T-helper 2 cell treated with Interferon-gamma antibody and Interleukin-4, amounts not matched to agents 5 μg/mL and 100 μg/mL, for 36 hours (primary cell): Measurements from ENCODE around the gene APCDD1.
A peak's percentile ranks its signal among the peaks of the same experiment; 100 is the strongest.

Experiments
- DNase-seq: peaks from one replicate; pipeline ENCODE4 v3.0.0; 2021; ENCODE audit warnings: low spot score
- H3K27ac Mint-ChIP-seq: one replicate; pipeline ENCODE4 v1.8.0; 2021; ENCODE audit warnings: mild to moderate bottlenecking, mixed read lengths
- H3K27me3 Mint-ChIP-seq: one replicate; pipeline ENCODE4 v1.8.0; 2021; ENCODE audit warnings: low read depth, mixed read lengths
- H3K36me3 Mint-ChIP-seq: one replicate; pipeline ENCODE4 v1.8.0; 2021; ENCODE audit warnings: low read depth, mixed read lengths
- H3K4me1 Mint-ChIP-seq: one replicate; pipeline ENCODE4 v1.8.0; 2021; ENCODE audit warnings: low read depth, mixed read lengths
- H3K4me3 Mint-ChIP-seq: one replicate; pipeline ENCODE4 v1.8.0; 2022; ENCODE audit warnings: mild to moderate bottlenecking, moderate library complexity, mixed read lengths
- H3K9me3 Mint-ChIP-seq: one replicate; pipeline ENCODE4 v1.8.0; 2021; ENCODE audit warnings: mixed read lengths

APCDD1 gene

GRCh38 chr18:10453806-10454680 is at the start of gene APCDD1:
TSS of gene APCDD1 (plus strand) at chr18:10454635. CDS start at chr18:10454982, 347 bp downstream.
- Mint-ChIP-seq H3K4me3 (peak within 1 kb of the TSS; percentile 54), H3K27ac (no peak within 1 kb of the TSS), H3K27me3 (peaks cover 79% of the 10 kb centered on the region), H3K36me3 (no peaks in the 10 kb centered on the region), H3K4me1 (no peaks in the 10 kb centered on the region), H3K9me3 (no peaks in the 10 kb centered on the region)
- no peak for DNase-seq

- DNase-seq: no peak
- Mint-ChIP-seq H3K4me1 (peaks cover 3% of the 10 kb centered on the region), H3K27me3 (peaks cover 20% of the 10 kb centered on the region), H3K27ac (no peak overlapping the region), H3K36me3 (no peaks in the 10 kb centered on the region), H3K4me3 (no peak overlapping the region), H3K9me3 (no peaks in the 10 kb centered on the region)
Measured at GRCh38 chr18:10405014-10405493, 49.4 kb upstream of the APCDD1 start.

GRCh38 chr18:10405816-10406663 is 48.4 kb upstream of the APCDD1 start:
- Mint-ChIP-seq H3K9me3 (no peaks in the 10 kb centered on the region), H3K4me1 (peaks cover 3% of the 10 kb centered on the region), H3K27ac (no peak overlapping the region), H3K4me3 (no peak overlapping the region), H3K36me3 (no peaks in the 10 kb centered on the region), H3K27me3 (peaks cover 15% of the 10 kb centered on the region)
- no peak for DNase-seq

- H3K9me3 Mint-ChIP-seq: no peaks in the 10 kb centered on the region
- peaks cover 3% of the 10 kb centered on the region for H3K4me1 Mint-ChIP-seq
- H3K27me3 Mint-ChIP-seq: peaks cover 11% of the 10 kb centered on the region
- no peak overlapping the region for H3K4me3 Mint-ChIP-seq
- DNase-seq: no peak
- H3K36me3 Mint-ChIP-seq: no peaks in the 10 kb centered on the region
- no peak overlapping the region for H3K27ac Mint-ChIP-seq
Measured at GRCh38 chr18:10408131-10408530, 46.3 kb upstream of the APCDD1 start.

GRCh38 chr18:10409041-10409440 is 45.4 kb upstream of the APCDD1 start:
- Mint-ChIP-seq H3K36me3 (no peaks in the 10 kb centered on the region), H3K4me1 (peaks cover 3% of the 10 kb centered on the region), H3K9me3 (no peaks in the 10 kb centered on the region)

GRCh38 chr18:10410472-10411308 is 43.7 kb upstream of the APCDD1 start:
- H3K9me3 Mint-ChIP-seq: no peaks in the 10 kb centered on the region
- DNase-seq: no peak

More at GRCh38 chr18:10409041-10409440, 45.4 kb upstream of the APCDD1 start:
- Mint-ChIP-seq H3K27ac (no peak overlapping the region), H3K27me3 (peaks cover 11% of the 10 kb centered on the region), H3K4me3 (no peak overlapping the region)
- DNase-seq: no peak

GRCh38 chr18:10412933-10413332 is 41.5 kb upstream of the APCDD1 start:
- Mint-ChIP-seq H3K36me3 (no peaks in the 10 kb centered on the region), H3K9me3 (no peaks in the 10 kb centered on the region), H3K4me1 (no peaks in the 10 kb centered on the region), H3K27ac (no peak overlapping the region), H3K27me3 (no peaks in the 10 kb centered on the region), H3K4me3 (no peak overlapping the region)
- no peak for DNase-seq

More at GRCh38 chr18:10410472-10411308, 43.7 kb upstream of the APCDD1 start:
- no peaks in the 10 kb centered on the region for H3K36me3 Mint-ChIP-seq
- peaks cover 5% of the 10 kb centered on the region for H3K27me3 Mint-ChIP-seq
- H3K27ac Mint-ChIP-seq: no peak overlapping the region
- H3K4me3 Mint-ChIP-seq: no peak overlapping the region
- peaks cover 3% of the 10 kb centered on the region for H3K4me1 Mint-ChIP-seq

GRCh38 chr18:10413722-10414121 is 40.7 kb upstream of the APCDD1 start:
- DNase-seq: no peak
- no peaks in the 10 kb centered on the region for H3K9me3 Mint-ChIP-seq
- no peak overlapping the region for H3K4me3 Mint-ChIP-seq
- no peaks in the 10 kb centered on the region for H3K27me3 Mint-ChIP-seq
- H3K4me1 Mint-ChIP-seq: no peaks in the 10 kb centered on the region
- H3K27ac Mint-ChIP-seq: no peak overlapping the region
- no peaks in the 10 kb centered on the region for H3K36me3 Mint-ChIP-seq

- Mint-ChIP-seq H3K4me3 (no peak overlapping the region), H3K27me3 (no peaks in the 10 kb centered on the region), H3K9me3 (no peaks in the 10 kb centered on the region), H3K36me3 (no peaks in the 10 kb centered on the region), H3K27ac (no peak overlapping the region), H3K4me1 (no peaks in the 10 kb centered on the region)
- no peak for DNase-seq
Measured at GRCh38 chr18:10414293-10414842, 40.1 kb upstream of the APCDD1 start.

- H3K27ac Mint-ChIP-seq: no peak overlapping the region
Measured at GRCh38 chr18:10416065-10416464, 38.4 kb upstream of the APCDD1 start.

GRCh38 chr18:10417191-10417590 is 37.2 kb upstream of the APCDD1 start:
- Mint-ChIP-seq H3K27ac (no peak overlapping the region), H3K27me3 (no peaks in the 10 kb centered on the region), H3K9me3 (no peaks in the 10 kb centered on the region), H3K4me3 (no peak overlapping the region), H3K4me1 (no peaks in the 10 kb centered on the region), H3K36me3 (no peaks in the 10 kb centered on the region)
- no peak for DNase-seq

More at GRCh38 chr18:10416065-10416464, 38.4 kb upstream of the APCDD1 start:
- Mint-ChIP-seq H3K27me3 (no peaks in the 10 kb centered on the region), H3K36me3 (no peaks in the 10 kb centered on the region), H3K9me3 (no peaks in the 10 kb centered on the region), H3K4me3 (no peak overlapping the region), H3K4me1 (no peaks in the 10 kb centered on the region)
- DNase-seq: no peak

GRCh38 chr18:10417664-10418063 is 36.8 kb upstream of the APCDD1 start:
- no peak overlapping the region for H3K27ac Mint-ChIP-seq

GRCh38 chr18:10418836-10419235 is 35.6 kb upstream of the APCDD1 start:
- Mint-ChIP-seq H3K27me3 (no peaks in the 10 kb centered on the region), H3K4me1 (no peaks in the 10 kb centered on the region), H3K9me3 (no peaks in the 10 kb centered on the region), H3K4me3 (no peak overlapping the region), H3K36me3 (no peaks in the 10 kb centered on the region), H3K27ac (no peak overlapping the region)
- DNase-seq: no peak

More at GRCh38 chr18:10417664-10418063, 36.8 kb upstream of the APCDD1 start:
- no peaks in the 10 kb centered on the region for H3K36me3 Mint-ChIP-seq
- no peak for DNase-seq
- no peak overlapping the region for H3K4me3 Mint-ChIP-seq
- no peaks in the 10 kb centered on the region for H3K4me1 Mint-ChIP-seq
- H3K9me3 Mint-ChIP-seq: no peaks in the 10 kb centered on the region
- no peaks in the 10 kb centered on the region for H3K27me3 Mint-ChIP-seq
